Urothelium cell line (cell line): Measurements from ENCODE around the gene RNF175.
A peak's percentile ranks its signal among the peaks of the same experiment; 100 is the strongest.

Source experiments
- DNase-seq: peaks from one replicate; pipeline ENCODE4 v3.0.0; 2011; ENCODE audit warnings: low spot score, mixed read lengths
- FAIRE-seq: peaks from 2 replicates; lab custom pipeline; 2011; peaks lifted over from hg19 to GRCh38; lab: Jason Lieb, UNC

Gene RNF175

DNA sequence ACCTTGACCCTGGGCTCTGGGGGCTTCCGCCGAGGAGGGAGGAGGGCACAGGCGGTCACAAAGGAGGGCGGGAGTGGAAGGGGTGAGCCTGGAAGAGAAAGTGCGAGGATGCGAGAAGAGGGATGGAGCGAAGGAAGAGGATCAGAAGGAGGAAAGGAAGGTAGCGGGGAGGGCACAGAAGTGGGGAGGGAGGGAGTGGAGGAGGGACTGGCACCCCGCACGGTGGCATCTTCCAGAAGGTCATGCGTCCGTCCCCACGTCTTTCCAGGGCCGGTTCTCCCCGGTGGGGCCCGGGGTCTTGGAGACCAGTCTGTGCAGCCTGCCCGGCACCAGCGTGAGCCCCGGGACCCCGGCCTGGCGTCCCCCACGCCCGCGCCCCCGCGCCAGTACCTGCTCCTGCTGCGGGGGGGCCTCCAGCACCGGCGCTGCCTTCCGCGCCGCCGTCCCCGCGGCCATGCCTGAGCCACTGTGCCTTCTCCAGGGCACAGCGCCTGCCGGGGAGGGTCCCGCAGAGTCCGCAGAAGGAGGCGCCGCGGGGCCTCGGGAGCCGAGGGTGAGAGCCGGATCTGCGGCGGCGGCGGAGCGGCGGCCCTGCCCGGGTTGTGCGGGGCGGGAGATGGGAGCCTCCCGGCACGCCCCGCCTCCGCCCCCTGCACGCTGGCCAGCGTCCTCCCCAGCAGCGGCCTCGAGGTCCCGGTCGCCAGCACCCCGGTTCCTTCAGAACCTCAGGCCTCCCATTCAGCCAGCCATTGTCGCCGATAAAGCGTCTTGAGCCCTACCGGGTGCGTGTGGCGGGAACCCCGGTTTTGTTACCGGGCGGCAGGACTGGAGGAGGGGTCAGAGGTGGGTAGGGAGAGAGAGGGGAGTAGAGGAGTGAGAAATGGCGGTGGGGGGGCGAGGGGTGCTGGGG lies at the start of gene RNF175:
RNF175 (minus strand) TSS at position 618 of the 910 bp plus-strand sequence; CDS start at position 456, 162 bp downstream.
- FAIRE-seq (no peak), DNase-seq (no peak)

DNA sequence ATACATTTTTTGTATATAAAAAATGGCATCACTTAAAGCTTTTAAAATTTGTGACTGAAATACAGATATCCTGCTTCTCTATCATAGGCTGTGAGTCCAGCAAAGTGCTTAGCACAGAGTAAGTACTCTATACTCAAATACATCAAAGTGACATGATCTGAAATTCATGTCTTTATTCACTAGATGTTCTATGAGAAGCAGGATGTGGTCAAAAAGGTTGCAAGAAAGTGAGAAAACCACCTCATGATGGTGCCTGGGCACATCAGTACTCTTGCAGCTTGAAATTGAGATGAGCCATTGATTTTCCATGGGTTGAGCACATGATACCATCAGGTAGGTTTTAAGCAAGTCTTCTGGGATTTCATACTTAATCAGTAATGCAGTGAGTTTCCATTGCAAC lies 49.5 kb upstream of the RNF175 start:
- FAIRE-seq (no peak), DNase-seq (no peak)

- FAIRE-seq = peak; percentile 61
- peak; percentile 35 for DNase-seq
Measured at GRCh38 chr4:153808175-153808574, 48.4 kb upstream of the RNF175 start.

DNA sequence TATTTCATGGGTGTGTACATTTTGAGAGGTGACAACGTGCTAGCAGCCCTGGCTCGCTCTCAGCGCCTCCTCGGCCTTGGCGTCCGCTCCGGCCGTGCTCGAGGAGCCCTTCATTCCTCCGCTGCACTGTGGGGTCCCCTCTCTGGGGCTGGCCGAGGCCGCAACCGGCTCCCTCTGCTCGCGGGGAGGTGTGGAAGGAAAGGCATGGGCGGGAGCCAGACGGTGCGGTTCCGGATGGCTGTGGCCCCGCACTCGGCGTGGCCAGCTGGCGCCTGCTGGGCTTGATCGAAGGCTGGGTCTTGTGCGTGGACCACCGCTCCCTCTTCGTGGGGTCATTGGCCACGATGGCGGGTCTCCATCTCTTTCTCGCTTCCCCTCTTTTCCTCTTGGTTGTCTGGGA lies 46.2 kb upstream of the RNF175 start:
- DNase-seq = no peak
- FAIRE-seq = no peak

DNA sequence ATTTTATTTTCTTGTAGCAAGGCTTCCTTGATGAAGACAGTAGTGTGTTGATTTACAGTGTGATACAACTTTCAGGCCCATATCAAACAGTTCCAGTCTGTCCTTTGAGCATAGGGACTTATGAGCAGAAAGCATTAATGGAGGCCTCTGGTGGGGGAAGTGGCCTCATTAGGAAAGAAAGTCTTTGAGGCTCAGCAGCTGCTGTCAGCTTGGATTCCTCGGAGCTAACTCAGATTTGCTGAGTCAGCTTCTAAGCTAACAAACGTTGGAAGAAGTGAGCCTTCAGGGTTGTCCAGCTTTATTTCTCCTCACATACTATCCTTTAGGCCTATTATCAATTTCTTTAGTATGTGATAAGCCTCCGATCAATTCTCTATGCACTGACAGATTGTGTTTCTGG lies 44.9 kb upstream of the RNF175 start:
- DNase-seq = no peak
- FAIRE-seq = no peak

- no peak for DNase-seq
- FAIRE-seq = no peak
Measured at GRCh38 chr4:153799694-153800074, 39.9 kb upstream of the RNF175 start.

DNA sequence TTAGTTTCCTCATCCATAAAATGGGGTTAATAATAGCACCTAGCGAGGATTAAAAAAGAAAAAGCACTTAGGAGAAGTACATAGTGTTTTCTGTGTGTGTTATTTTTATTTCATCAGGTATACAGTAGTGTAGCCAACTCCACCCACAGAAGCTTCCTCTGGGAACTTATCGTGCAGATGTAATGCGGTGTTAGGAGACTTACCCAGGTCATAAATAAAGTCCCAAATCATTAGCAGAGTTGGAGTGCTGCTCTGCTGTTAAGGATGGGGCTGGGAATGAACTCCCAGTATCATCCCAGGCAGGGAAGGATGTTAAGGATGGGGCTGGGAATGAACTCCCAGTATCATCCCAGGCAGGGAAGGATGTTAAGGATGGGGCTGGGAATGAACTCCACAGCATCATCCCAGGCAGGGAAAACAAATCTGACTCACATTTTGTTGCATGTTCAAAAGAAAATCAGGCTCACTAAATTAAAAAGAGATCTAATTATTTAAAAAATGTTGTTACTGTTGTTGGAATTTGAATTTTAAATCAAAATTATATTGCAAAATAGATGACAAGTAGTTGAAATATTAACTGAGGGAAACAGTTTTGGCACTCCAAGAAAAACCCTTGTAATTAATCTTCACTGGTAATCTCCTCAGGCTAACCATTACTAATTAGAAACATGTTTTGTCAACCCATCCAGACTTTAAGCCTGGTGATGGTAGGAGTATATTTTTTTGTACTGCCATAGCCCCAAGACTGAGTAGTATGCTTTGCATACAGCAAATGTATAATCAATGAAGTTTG lies 39.3 kb upstream of the RNF175 start:
- DNase-seq (no peak), FAIRE-seq (no peak)

DNA sequence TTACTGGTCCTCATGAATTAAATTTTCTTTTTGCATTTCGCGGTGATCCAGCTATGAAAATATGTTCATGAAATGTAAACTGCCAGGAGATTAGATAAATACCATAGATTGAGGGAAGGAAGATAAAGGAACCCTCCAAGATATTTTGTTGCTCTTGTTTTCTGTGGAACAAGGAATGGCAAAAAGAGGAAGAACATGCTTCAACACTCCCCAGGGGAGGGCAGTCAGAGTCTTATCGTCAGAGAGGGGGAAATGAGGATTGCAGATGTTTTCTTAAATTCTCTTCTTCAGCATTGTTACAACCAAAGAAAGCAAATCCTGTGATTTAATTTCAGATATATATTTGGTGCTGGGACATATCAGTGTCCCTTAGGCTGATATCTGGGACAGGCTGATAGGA lies 38.6 kb upstream of the RNF175 start:
- FAIRE-seq (no peak), DNase-seq (no peak)

- DNase-seq = no peak
- no peak for FAIRE-seq
Measured at GRCh38 chr4:153794006-153794405, 34.2 kb upstream of the RNF175 start.

GRCh38 chr4:153792618-153793247 lies 32.9 kb upstream of the RNF175 start:
- DNase-seq (no peak), FAIRE-seq (no peak)

GRCh38 chr4:153791746-153792617 lies 32.2 kb upstream of the RNF175 start:
- DNase-seq = no peak
- FAIRE-seq = no peak

DNA sequence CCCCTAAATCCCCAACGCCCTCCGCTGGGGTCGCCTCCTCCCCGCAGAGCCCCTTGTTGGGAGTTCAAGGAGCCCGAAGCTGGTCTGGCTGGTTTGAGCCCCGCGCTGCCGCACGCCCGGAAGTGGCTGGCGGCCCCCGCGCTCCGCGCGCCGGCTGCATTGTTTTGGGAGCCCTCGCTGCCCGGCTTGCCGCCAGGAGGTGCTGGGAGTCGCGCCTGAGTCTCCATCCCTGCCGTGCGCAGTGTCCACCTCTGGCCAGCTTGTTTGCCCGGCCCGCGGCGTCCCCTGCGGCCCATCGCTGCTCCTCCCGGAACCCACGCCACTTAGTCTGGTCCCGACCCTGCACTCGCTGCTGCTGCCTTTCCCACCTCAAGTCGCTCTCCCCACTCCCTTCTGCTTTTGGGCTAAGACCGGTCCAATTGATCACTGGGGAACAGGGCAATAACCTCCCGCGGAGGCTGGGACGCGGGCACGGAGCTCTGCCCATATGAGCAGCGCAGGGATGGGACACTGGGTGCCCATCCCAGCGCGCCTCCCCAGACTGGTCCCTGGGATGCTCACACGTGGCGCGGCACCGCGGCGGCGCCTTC lies 31.2 kb upstream of the RNF175 start:
- FAIRE-seq (no peak), DNase-seq (no peak)

DNA sequence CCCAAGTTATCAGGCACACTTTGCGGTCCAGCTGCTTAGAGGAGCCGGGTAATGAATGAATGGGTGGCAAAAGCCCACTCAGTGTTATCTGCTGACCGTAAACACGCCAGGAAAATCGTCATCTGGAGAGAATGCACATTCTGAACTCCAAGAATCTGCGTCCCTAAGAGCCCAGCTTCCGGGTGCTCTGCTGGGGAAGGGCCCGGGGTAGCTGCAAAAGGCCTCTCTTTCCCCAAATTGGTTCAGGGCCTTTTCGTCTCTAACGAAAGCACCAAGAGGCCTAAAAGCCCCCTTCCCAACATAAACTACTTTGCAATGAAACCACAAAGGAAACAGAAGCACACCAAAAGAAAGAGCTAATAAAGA lies 30.7 kb upstream of the RNF175 start:
- no peak for FAIRE-seq

DNA sequence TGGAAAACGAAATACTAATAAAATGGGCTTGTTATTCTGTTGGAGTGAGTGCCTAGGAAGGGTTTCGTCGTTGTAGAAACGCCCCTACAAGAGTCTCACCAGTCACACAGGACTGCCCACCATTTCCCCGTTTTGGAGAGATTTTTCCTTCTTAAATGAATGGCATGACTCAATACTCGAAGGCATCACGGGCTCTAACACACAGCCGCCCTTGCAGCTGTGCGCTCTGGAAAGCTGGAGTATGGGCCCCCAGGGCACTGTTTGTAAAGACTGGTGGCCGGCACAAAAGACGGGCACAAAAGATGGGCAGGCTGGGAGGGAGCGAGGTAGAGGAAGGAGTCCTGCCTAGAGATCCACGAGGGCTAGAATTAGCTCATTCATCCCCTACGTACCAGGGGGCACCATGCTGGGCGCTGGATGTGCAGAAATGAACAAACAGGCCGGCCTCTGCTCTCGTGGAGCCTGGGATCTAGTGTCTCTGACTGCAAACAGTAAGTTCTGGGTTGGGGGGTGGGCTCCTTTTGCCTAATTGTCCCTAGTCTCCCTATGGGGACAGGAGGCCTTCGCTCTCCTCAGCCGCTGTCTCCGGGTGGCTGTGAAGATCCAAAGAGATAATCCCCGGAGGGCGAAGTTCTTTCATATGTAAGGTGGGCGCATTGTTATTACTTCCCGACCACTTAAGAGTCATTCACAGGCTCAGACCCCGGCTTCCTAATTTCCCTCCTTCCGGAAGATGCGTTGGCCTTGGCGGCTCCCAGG lies 30.1 kb upstream of the RNF175 start:
- no peak for DNase-seq

More for the DNA sequence above, 30.7 kb upstream of the RNF175 start:
- DNase-seq = no peak

DNA sequence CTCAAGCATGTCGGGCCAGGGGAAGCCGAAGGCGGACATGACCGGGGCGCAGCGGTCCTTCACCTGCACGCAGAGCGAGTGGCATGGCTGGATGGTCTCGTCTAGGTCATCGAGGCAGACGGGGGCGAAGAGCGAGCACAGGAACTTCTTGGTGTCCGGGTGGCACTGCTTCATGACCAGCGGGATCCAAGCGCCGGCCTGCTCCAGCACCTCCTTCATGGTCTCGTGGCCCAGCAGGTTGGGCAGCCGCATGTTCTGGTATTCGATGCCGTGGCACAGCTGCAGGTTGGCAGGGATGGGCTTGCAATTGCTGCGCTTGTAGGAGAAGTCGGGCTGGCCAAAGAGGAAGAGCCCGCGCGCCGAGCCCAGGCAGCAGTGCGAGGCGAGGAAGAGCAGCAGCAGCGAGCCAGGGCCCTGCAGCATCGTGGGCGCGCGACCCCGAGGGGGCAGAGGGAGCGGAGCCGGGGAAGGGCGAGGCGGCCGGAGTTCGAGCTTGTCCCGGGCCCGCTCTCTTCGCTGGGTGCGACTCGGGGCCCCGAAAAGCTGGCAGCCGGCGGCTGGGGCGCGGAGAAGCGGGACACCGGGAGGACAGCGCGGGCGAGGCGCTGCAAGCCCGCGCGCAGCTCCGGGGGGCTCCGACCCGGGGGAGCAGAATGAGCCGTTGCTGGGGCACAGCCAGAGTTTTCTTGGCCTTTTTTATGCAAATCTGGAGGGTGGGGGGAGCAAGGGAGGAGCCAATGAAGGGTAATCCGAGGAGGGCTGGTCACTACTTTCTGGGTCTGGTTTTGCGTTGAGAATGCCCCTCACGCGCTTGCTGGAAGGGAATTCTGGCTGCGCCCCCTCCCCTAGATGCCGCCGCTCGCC lies 28.8 kb upstream of the RNF175 start, which contains the start of gene SFRP2:
SFRP2 (minus strand) TSS at position 671 of the 864 bp plus-strand sequence; CDS start at position 423, 248 bp downstream.
- no peak for FAIRE-seq
- no peak for DNase-seq

More for the DNA sequence above, 30.1 kb upstream of the RNF175 start:
- no peak for FAIRE-seq

GRCh38 chr4:153788051-153788412 lies 28.2 kb upstream of the RNF175 start:
- FAIRE-seq (no peak), DNase-seq (no peak)

DNA sequence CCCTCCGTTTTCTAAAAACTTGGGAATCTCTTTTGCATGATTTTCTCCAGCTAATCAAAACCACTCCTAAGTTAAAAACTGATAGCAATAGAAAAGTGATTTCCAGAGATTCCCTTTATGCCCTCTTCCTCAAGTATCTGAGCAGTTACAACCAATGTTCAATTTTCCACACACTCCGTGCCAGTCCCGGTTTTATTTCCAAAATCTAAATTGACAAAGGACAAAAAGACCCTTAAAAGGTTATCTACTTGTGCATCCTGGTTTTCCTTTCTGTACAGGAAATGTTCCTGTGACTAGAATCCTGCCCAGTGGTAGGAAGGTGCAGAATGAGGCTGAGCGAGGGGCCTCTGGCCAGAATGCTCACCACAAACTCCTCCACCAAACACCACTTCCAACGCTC lies 27.8 kb upstream of the RNF175 start:
- FAIRE-seq (no peak), DNase-seq (no peak)

GRCh38 chr4:153787061-153787560 lies 27.3 kb upstream of the RNF175 start:
- DNase-seq (no peak), FAIRE-seq (no peak)
